Cardiac muscle cell (in vitro differentiated cells and primary cell): ENCODE measurements around the gene SOWAHB. TPM values are rescaled to one million over a fixed set of nuclear protein-coding genes. Genes with fewer than 3 reads are reported as not detected.
"Not testable (repeated sequence)": the region's sequence is repeated elsewhere in the genome, so short reads cannot be mapped to it uniquely, and the experiment has no call there.

Experiments
- DNase-seq, 2 donors: peaks; one replicate each; pipeline versions ENCODE4 v3.0.0 to v3.0.0-alpha.2; 2010 to 2017; ENCODE audit warnings: low read depth in 1 of 2, low spot score in 1 of 2
- H3K27ac ChIP-seq: fragments of 200-600 bp; sonication (generic); 2 replicates; pipeline ENCODE4 v1.5.1; 2016
- H3K27me3 ChIP-seq: fragments of 200-600 bp; sonication (generic); 2 replicates; pipeline ENCODE4 v1.6.0; 2016; ENCODE audit warnings: control low read depth
- H3K36me3 ChIP-seq: fragments of 200-600 bp; sonication (generic); 2 replicates; pipeline ENCODE4 v1.5.1; 2016; ENCODE audit warnings: control low read depth
- H3K4me1 ChIP-seq: fragments of 200-600 bp; sonication (generic); 2 replicates; pipeline ENCODE4 v1.8.1; 2017; ENCODE audit warnings: low read depth, mild to moderate bottlenecking, mixed run types
- H3K4me3 ChIP-seq: fragments of 200-600 bp; sonication (generic); 2 replicates; pipeline ENCODE4 v1.5.1; 2016; ENCODE audit warnings: mild to moderate bottlenecking
- H3K9me3 ChIP-seq: fragments of 200-600 bp; sonication (generic); 2 replicates; pipeline ENCODE4 v1.5.1; 2017; ENCODE audit warnings: low read depth, mild to moderate bottlenecking, control low read depth
- CTCF ChIP-seq: IDR thresholded peaks from 2 replicates; pipeline ENCODE4 v1.5.1; 2012; ENCODE audit warnings: low read depth, mild to moderate bottlenecking, low read length
- polyA plus RNA-seq: library from polyadenylated mRNA; unstranded; fragments of >200 nt; fragmentation: Nextera tagmentation; extraction: Ambion mirVana; gene quantifications from 2 replicates; pipeline ENCODE4 v1.2.1, GENCODE V29; 2016
- total RNA-seq: library from RNA; depleted of rRNA; stranded (reverse); fragments of >200 nt; gene quantifications from 2 replicates; pipeline ENCODE4 v1.2.3, GENCODE V29; 2016

SOWAHB gene
- total and polyA plus RNA-seq, 2 experiments from 2014 or later: 0.27 to 0.34 TPM

GRCh38 chr4:76873495-76873894 lies 24.4 kb downstream of the SOWAHB start:
- H3K9me3 ChIP-seq: no peaks in the 10 kb centered on the region
- no peak overlapping the region for H3K27ac ChIP-seq
- no peaks in the 10 kb centered on the region for H3K4me1 ChIP-seq
- no peaks in the 10 kb centered on the region for H3K36me3 ChIP-seq
- no peaks in the 10 kb centered on the region for H3K27me3 ChIP-seq
- DNase-seq: no peak
- no peak overlapping the region for H3K4me3 ChIP-seq
- no peak for TF ChIP-seq CTCF

- no peaks in the 10 kb centered on the region for H3K4me1 ChIP-seq
- H3K9me3 ChIP-seq: no peaks in the 10 kb centered on the region
- TF ChIP-seq CTCF: no peak
- no peak overlapping the region for H3K4me3 ChIP-seq
- no peaks in the 10 kb centered on the region for H3K27me3 ChIP-seq
- no peak for DNase-seq
- no peak overlapping the region for H3K27ac ChIP-seq
- no peaks in the 10 kb centered on the region for H3K36me3 ChIP-seq
Observed at GRCh38 chr4:76872556-76872955, 25.4 kb downstream of the SOWAHB start.

- not testable (repeated sequence) for DNase-seq, H3K4me3 ChIP-seq, H3K9me3 ChIP-seq, H3K4me1 ChIP-seq, H3K27ac ChIP-seq, H3K27me3 ChIP-seq, H3K36me3 ChIP-seq
Observed at GRCh38 chr4:76868780-76869179, 29.2 kb downstream of the SOWAHB start.

- Histone ChIP-seq H3K4me1 (no peaks in the 10 kb centered on the region), H3K36me3 (no peaks in the 10 kb centered on the region), H3K27me3 (no peaks in the 10 kb centered on the region), H3K27ac (no peak overlapping the region), H3K9me3 (no peaks in the 10 kb centered on the region), H3K4me3 (no peak overlapping the region)
- TF ChIP-seq CTCF: no peak
- DNase-seq: no peak
Observed at GRCh38 chr4:76867880-76868655, 29.9 kb downstream of the SOWAHB start.

GRCh38 chr4:76867377-76867776 lies 30.6 kb downstream of the SOWAHB start:
- H3K27ac ChIP-seq: no peak overlapping the region
- H3K4me3 ChIP-seq: no peak overlapping the region
- no peaks in the 10 kb centered on the region for H3K4me1 ChIP-seq

More at GRCh38 chr4:76867377-76867776, 30.6 kb downstream of the SOWAHB start:
- H3K9me3 ChIP-seq: no peaks in the 10 kb centered on the region
- no peak for TF ChIP-seq CTCF
- no peaks in the 10 kb centered on the region for H3K36me3 ChIP-seq
- DNase-seq: no peak
- H3K27me3 ChIP-seq: no peaks in the 10 kb centered on the region
